ENCODE data around the gene ZNF620. TPM values are rescaled to one million over a fixed set of nuclear protein-coding genes. Genes with fewer than 3 reads are reported as not detected.

Gene ZNF620
- total RNA-seq, 2 experiments from 2014 or later, result 0.82 to 1.0 TPM

- Histone ChIP-seq H3K27me3 (ENCODE audit: control insufficient read depth in 1 of 2, insufficient read depth in 2 of 2, low read length in 2 of 2) (no peaks in the 10 kb centered on the region), H3K27ac (ENCODE audit: low read depth in 1 of 2, low read length in 2 of 2) (no peak overlapping the region), H3K4me3 (ENCODE audit: low read length) (no peak overlapping the region), H3K9me3 (ENCODE audit: control insufficient read depth in 1 of 2, insufficient read depth in 1 of 2, low read length in 2 of 2) (peaks cover 17 to 23% of the 10 kb centered on the region in 2 experiments), H3K36me3 (ENCODE audit: insufficient read depth, low read length) (peaks cover 61% of the 10 kb centered on the region), H3K4me1 (ENCODE audit: insufficient read depth, low read length) (no peaks in the 10 kb centered on the region)
- TF ChIP-seq CTCF (IDR thresholded peaks at IDR 0.05), result no peak
- peaks cover 97% of the 10 kb centered on the region for H3K36me3 Mint-ChIP-seq (ENCODE audit: low read depth)
- no peaks in the 10 kb centered on the region for H3K4me1 Mint-ChIP-seq (ENCODE audit: low read depth)
- DNase-seq (no peak), ATAC-seq (ENCODE audit: poor library complexity) (no peak)
- ChIA-PET POLR2A (no interaction called here), CTCF (no interaction called here)
- H3K4me3 Mint-ChIP-seq, result no peak overlapping the region
- peaks cover 5% of the 10 kb centered on the region for H3K9me3 Mint-ChIP-seq
- H3K27ac Mint-ChIP-seq, result no peak overlapping the region
- intact Hi-C loops (cut with DNase I, micrococcal nuclease), result no loop called here
- H3K27me3 Mint-ChIP-seq, result no peaks in the 10 kb centered on the region
Observed at GRCh38 chr3:40534283-40534682, 28.4 kb downstream of the ZNF620 start.

GRCh38 chr3:40546816-40547215 lies 41.0 kb downstream of the ZNF620 start:
- no peaks in the 10 kb centered on the region for H3K27me3 Mint-ChIP-seq
- Histone ChIP-seq H3K27me3 (ENCODE audit: control insufficient read depth in 1 of 2, insufficient read depth in 2 of 2, low read length in 2 of 2) (no peaks in the 10 kb centered on the region), H3K36me3 (ENCODE audit: insufficient read depth, low read length) (no peaks in the 10 kb centered on the region), H3K4me1 (ENCODE audit: insufficient read depth, low read length) (no peaks in the 10 kb centered on the region), H3K9me3 (ENCODE audit: control insufficient read depth in 1 of 2, insufficient read depth in 1 of 2, low read length in 2 of 2) (no peaks in the 10 kb centered on the region), H3K27ac (ENCODE audit: low read depth in 1 of 2, low read length in 2 of 2) (no peak overlapping the region), H3K4me3 (ENCODE audit: low read length) (no peak overlapping the region)
- no peak for TF ChIP-seq CTCF (IDR thresholded peaks at IDR 0.05)
- no peaks in the 10 kb centered on the region for H3K9me3 Mint-ChIP-seq
- ATAC-seq (ENCODE audit: poor library complexity) (no peak), DNase-seq (no peak)
- ChIA-PET CTCF (no interaction called here), POLR2A (no interaction called here)
- H3K4me1 Mint-ChIP-seq (ENCODE audit: low read depth), result no peaks in the 10 kb centered on the region
- no peak overlapping the region for H3K4me3 Mint-ChIP-seq
- intact Hi-C loops (cut with DNase I, micrococcal nuclease), result no loop called here
- H3K36me3 Mint-ChIP-seq (ENCODE audit: low read depth), result no peaks in the 10 kb centered on the region
- no peak overlapping the region for H3K27ac Mint-ChIP-seq

- DNase-seq, result no peak
- no peak for TF ChIP-seq CTCF (IDR thresholded peaks at IDR 0.05)
- no peaks in the 10 kb centered on the region for H3K4me1 Mint-ChIP-seq (ENCODE audit: low read depth)
Observed at GRCh38 chr3:40550167-40550566, 44.3 kb downstream of the ZNF620 start.

More at GRCh38 chr3:40550167-40550566, 44.3 kb downstream of the ZNF620 start:
- H3K27me3 ChIP-seq (ENCODE audit: control insufficient read depth in 1 of 2, insufficient read depth in 2 of 2, low read length in 2 of 2), result no peaks in the 10 kb centered on the region
- H3K4me3 ChIP-seq (ENCODE audit: low read length), result no peak overlapping the region
- H3K36me3 Mint-ChIP-seq (ENCODE audit: low read depth), result no peaks in the 10 kb centered on the region
- peaks cover 5% of the 10 kb centered on the region for H3K27me3 Mint-ChIP-seq
- H3K27ac Mint-ChIP-seq, result no peak overlapping the region
- ChIA-PET CTCF (no interaction called here), POLR2A (no interaction called here)
- no peaks in the 10 kb centered on the region for H3K9me3 ChIP-seq (ENCODE audit: control insufficient read depth in 1 of 2, insufficient read depth in 1 of 2, low read length in 2 of 2)
- H3K9me3 Mint-ChIP-seq, result no peaks in the 10 kb centered on the region
- no peak overlapping the region for H3K4me3 Mint-ChIP-seq
- H3K4me1 ChIP-seq (ENCODE audit: insufficient read depth, low read length), result no peaks in the 10 kb centered on the region
- ATAC-seq (ENCODE audit: poor library complexity), result no peak
- no peak overlapping the region for H3K27ac ChIP-seq (ENCODE audit: low read depth in 1 of 2, low read length in 2 of 2)
- no peaks in the 10 kb centered on the region for H3K36me3 ChIP-seq (ENCODE audit: insufficient read depth, low read length)
- intact Hi-C loops (cut with DNase I, micrococcal nuclease), result no loop called here

Data from CD4-positive, alpha-beta T cell (primary cell).